Measurements from ENCODE around the gene HEATR5A. TPM values are rescaled to one million over a fixed set of nuclear protein-coding genes. Genes with fewer than 3 reads are reported as not detected.

HEATR5A gene
- total and polyA plus RNA-seq, 9 of the 15 experiments (the other 6 are each of a cell fraction or from before 2014, with no cell fraction given) = 8.0 to 50.9 (median 23.0) TPM

DNA sequence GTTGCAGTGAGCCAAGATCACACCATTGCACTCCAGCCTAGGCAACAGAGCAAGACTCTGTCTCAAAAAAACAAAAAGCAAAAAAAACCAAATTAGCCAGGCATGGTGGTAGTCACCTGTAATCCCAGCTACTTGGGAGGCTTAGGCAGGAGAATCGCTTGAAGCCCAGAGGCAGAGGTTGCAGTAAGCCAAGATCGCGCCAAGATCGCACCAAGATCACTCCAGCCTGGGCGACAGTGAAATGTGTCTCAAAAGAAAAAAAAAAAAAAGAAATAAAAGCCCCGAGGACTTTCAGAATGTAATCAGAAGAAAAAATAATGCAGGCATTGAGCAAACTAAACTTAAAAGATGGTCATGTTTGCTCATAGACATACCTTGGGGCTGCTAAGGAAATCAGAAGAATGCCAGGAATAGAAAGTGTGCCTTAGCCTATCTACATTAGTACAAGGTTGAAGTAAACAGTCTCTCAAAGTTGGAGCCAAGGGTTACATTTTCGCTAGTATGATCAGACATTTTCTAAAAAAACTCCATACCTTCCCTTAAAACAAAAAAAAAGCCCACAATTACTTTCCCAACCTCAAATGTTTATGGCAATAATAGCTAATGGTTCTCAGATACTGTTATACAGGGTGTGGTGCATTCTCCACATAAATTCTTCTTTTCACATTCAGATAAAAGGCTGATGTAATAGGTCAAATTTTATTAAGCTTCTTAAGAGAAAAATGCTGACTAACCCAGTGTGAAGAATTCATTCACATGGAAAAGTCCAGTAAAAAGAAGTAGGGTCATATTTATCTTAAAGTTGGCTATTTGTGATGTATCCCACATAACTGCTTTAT, 21.1 kb upstream of the HEATR5A start (continued):
- TF ChIP-seq, protein P1, sequence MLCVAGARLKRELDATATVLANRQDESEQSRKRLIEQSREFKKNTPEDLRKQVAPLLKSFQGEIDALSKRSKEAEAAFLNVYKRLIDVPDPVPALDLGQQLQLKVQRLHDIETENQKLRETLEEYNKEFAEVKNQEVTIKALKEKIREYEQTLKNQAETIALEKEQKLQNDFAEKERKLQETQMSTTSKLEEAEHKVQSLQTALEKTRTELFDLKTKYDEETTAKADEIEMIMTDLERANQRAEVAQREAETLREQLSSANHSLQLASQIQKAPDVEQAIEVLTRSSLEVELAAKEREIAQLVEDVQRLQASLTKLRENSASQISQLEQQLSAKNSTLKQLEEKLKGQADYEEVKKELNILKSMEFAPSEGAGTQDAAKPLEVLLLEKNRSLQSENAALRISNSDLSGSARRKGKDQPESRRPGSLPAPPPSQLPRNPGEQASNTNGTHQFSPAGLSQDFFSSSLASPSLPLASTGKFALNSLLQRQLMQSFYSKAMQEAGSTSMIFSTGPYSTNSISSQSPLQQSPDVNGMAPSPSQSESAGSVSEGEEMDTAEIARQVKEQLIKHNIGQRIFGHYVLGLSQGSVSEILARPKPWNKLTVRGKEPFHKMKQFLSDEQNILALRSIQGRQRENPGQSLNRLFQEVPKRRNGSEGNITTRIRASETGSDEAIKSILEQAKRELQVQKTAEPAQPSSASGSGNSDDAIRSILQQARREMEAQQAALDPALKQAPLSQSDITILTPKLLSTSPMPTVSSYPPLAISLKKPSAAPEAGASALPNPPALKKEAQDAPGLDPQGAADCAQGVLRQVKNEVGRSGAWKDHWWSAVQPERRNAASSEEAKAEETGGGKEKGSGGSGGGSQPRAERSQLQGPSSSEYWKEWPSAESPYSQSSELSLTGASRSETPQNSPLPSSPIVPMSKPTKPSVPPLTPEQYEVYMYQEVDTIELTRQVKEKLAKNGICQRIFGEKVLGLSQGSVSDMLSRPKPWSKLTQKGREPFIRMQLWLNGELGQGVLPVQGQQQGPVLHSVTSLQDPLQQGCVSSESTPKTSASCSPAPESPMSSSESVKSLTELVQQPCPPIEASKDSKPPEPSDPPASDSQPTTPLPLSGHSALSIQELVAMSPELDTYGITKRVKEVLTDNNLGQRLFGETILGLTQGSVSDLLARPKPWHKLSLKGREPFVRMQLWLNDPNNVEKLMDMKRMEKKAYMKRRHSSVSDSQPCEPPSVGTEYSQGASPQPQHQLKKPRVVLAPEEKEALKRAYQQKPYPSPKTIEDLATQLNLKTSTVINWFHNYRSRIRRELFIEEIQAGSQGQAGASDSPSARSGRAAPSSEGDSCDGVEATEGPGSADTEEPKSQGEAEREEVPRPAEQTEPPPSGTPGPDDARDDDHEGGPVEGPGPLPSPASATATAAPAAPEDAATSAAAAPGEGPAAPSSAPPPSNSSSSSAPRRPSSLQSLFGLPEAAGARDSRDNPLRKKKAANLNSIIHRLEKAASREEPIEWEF (CRISPR knock-in tag; IDR thresholded peaks at IDR 0.05) = no peak
- TF ChIP-seq ZNF589 (CRISPR knock-in tag; IDR thresholded peaks at IDR 0.05; ENCODE audit: low read depth) (no peak), THAP12 (CRISPR knock-in tag; IDR thresholded peaks at IDR 0.05) (no peak), ZNF316 (IDR thresholded peaks at IDR 0.05) (peak; percentile 42; the same call in 1 of the 2 replicates), C11orf30 (IDR thresholded peaks at IDR 0.05; ENCODE audit: low read depth) (peak; percentile 30; the same call in 1 of the 2 replicates), BACH1 (tag; IDR thresholded peaks at IDR 0.05) (no peak), ZNF511 (CRISPR knock-in tag; IDR thresholded peaks at IDR 0.05) (no peak), ETS2 (tag; IDR thresholded peaks at IDR 0.05; ENCODE audit: borderline replicate concordance, poor library complexity, severe bottlenecking) (no peak)
- TF ChIP-seq, protein P2, sequence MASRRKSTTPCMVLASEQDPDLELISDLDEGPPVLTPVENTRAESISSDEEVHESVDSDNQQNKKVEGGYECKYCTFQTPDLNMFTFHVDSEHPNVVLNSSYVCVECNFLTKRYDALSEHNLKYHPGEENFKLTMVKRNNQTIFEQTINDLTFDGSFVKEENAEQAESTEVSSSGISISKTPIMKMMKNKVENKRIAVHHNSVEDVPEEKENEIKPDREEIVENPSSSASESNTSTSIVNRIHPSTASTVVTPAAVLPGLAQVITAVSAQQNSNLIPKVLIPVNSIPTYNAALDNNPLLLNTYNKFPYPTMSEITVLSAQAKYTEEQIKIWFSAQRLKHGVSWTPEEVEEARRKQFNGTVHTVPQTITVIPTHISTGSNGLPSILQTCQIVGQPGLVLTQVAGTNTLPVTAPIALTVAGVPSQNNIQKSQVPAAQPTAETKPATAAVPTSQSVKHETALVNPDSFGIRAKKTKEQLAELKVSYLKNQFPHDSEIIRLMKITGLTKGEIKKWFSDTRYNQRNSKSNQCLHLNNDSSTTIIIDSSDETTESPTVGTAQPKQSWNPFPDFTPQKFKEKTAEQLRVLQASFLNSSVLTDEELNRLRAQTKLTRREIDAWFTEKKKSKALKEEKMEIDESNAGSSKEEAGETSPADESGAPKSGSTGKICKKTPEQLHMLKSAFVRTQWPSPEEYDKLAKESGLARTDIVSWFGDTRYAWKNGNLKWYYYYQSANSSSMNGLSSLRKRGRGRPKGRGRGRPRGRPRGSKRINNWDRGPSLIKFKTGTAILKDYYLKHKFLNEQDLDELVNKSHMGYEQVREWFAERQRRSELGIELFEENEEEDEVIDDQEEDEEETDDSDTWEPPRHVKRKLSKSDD (conservative IDR thresholded peaks at IDR 0.05; ENCODE audit: low read length) = no peak
- TF ChIP-seq, protein P3, sequence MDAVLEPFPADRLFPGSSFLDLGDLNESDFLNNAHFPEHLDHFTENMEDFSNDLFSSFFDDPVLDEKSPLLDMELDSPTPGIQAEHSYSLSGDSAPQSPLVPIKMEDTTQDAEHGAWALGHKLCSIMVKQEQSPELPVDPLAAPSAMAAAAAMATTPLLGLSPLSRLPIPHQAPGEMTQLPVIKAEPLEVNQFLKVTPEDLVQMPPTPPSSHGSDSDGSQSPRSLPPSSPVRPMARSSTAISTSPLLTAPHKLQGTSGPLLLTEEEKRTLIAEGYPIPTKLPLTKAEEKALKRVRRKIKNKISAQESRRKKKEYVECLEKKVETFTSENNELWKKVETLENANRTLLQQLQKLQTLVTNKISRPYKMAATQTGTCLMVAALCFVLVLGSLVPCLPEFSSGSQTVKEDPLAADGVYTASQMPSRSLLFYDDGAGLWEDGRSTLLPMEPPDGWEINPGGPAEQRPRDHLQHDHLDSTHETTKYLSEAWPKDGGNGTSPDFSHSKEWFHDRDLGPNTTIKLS (IDR thresholded peaks at IDR 0.05; ENCODE audit: borderline replicate concordance, low read depth) = no peak
- TF ChIP-seq, protein P4, sequence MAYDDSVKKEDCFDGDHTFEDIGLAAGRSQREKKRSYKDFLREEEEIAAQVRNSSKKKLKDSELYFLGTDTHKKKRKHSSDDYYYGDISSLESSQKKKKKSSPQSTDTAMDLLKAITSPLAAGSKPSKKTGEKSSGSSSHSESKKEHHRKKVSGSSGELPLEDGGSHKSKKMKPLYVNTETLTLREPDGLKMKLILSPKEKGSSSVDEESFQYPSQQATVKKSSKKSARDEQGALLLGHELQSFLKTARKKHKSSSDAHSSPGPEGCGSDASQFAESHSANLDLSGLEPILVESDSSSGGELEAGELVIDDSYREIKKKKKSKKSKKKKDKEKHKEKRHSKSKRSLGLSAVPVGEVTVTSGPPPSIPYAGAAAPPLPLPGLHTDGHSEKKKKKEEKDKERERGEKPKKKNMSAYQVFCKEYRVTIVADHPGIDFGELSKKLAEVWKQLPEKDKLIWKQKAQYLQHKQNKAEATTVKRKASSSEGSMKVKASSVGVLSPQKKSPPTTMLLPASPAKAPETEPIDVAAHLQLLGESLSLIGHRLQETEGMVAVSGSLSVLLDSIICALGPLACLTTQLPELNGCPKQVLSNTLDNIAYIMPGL (CRISPR knock-in tag; IDR thresholded peaks at IDR 0.05) = no peak
